Spleen (tissue), 7 donors: ENCODE data around the gene CHD6.

Experiments used
- CTCF ChIP-seq, 11 experiments: fragments of 200-600 bp in 7 of 11; fragments of 450-650 bp in 4 of 11; sonication (generic) in 4 of 11; IDR thresholded peaks in 8 of 11; conservative IDR thresholded peaks in 3 of 11; 1 replicate in 7 of 11; 2 replicates in 4 of 11; pipeline versions ENCODE4 v1.4.0 to v1.8.0; 2016 to 2021; ENCODE audit warnings: antibody characterized with exemption in 11 of 11, inconsistent platforms in 4 of 11, mild to moderate bottlenecking in 1 of 11
- POLR2A ChIP-seq, 3 donors: fragments of 450-650 bp; IDR thresholded peaks; one replicate each; pipeline ENCODE4 v1.5.1; 2017; ENCODE audit warnings: antibody characterized with exemption in 3 of 3, mild to moderate bottlenecking in 1 of 3
- donor health status: DM: no; HTN: no; CAD: no; lungs with moderate emphysema.
- donor health status: DM: no; HTN: no; CAD: no.
- donor health status: DM: no; HTN: no; CAD: no.

GRCh38 chr20:41598719-41599118, 19.5 kb downstream of the CHD6 start:
- TF ChIP-seq POLR2A (IDR thresholded peaks at IDR 0.05) (no peak), CTCF (IDR thresholded peaks at IDR 0.05 in 8 of 11, conservative IDR thresholded peaks at IDR 0.05 in 3 of 11) (no peak)
